H7 (cell line): ENCODE results near the gene JAGN1. TPM values are rescaled to one million over a fixed set of nuclear protein-coding genes. Genes with fewer than 3 reads are reported as not detected.
"Not testable (repeated sequence)": the region's sequence is repeated elsewhere in the genome, so short reads cannot be mapped to it uniquely, and the experiment has no call there.

Experiments used
- DNase-seq: peaks from one replicate; pipeline ENCODE4 v3.0.0; 2012
- H3K27me3 ChIP-seq: 2 replicates; pipeline ENCODE4 v1.6.0; 2011; ENCODE audit warnings: mild to moderate bottlenecking, low read length; ENCODE audit not compliant: control insufficient read depth, insufficient read depth
- H3K36me3 ChIP-seq: replicated peaks from 2 replicates; pipeline ENCODE4 v1.5.1; 2011; ENCODE audit warnings: low read length; ENCODE audit not compliant: control insufficient read depth, insufficient read depth
- H3K4me3 ChIP-seq: 2 replicates; pipeline ENCODE4 v1.5.1; 2011; ENCODE audit warnings: low read depth, mild to moderate bottlenecking, control low read depth, low read length, moderate library complexity; ENCODE audit not compliant: insufficient read depth
- total RNA-seq: library from RNA; depleted of rRNA; stranded (reverse); fragments of >200 nt; shearing (Covaris generic); gene quantifications from 2 replicates; pipeline ENCODE4 v1.2.3, GENCODE V29; 2014

JAGN1 gene
- total RNA-seq, 1 experiment from 2014 or later: 15.1 TPM

- Histone ChIP-seq H3K4me3 (no peak overlapping the region), H3K27me3 (no peaks in the 10 kb centered on the region), H3K36me3 (no peaks in the 10 kb centered on the region)
- DNase-seq: no peak
Observed at GRCh38 chr3:9898467-9899241, 8.2 kb downstream of the JAGN1 start.

GRCh38 chr3:9899289-9899791 lies 8.9 kb downstream of the JAGN1 start:
- no peak for DNase-seq
- H3K36me3 ChIP-seq: no peaks in the 10 kb centered on the region
- H3K4me3 ChIP-seq: no peak overlapping the region
- H3K27me3 ChIP-seq: no peaks in the 10 kb centered on the region

- not testable (repeated sequence) for H3K36me3 ChIP-seq
Observed at GRCh38 chr3:9900965-9901415, 10.6 kb downstream of the JAGN1 start.

GRCh38 chr3:9901967-9902366 lies 11.6 kb downstream of the JAGN1 start:
- no peak overlapping the region for H3K4me3 ChIP-seq
- H3K27me3 ChIP-seq: no peaks in the 10 kb centered on the region
- DNase-seq: no peak
- H3K36me3 ChIP-seq: no peaks in the 10 kb centered on the region; the same call in 1 of the 2 replicates

More at GRCh38 chr3:9900965-9901415, 10.6 kb downstream of the JAGN1 start:
- not testable (repeated sequence) for H3K4me3 ChIP-seq, DNase-seq, H3K27me3 ChIP-seq

- Histone ChIP-seq H3K4me3 (no peak within 1 kb of the TSS), H3K36me3 (no peaks in the 10 kb centered on the region; the same call in 1 of the 2 replicates), H3K27me3 (no peaks in the 10 kb centered on the region)
- DNase-seq: peak; percentile 82
Observed at GRCh38 chr3:9902372-9903237, 12.2 kb downstream of the JAGN1 start, which contains the start of gene IL17RE. Gene IL17RE, plus strand, starts transcription at chr3:9902848. Its CDS starts 85 bp downstream, at chr3:9902933.

- no peak overlapping the region for H3K4me3 ChIP-seq
- no peaks in the 10 kb centered on the region; the same call in 1 of the 2 replicates for H3K36me3 ChIP-seq
- no peaks in the 10 kb centered on the region for H3K27me3 ChIP-seq
- no peak for DNase-seq
Observed at GRCh38 chr3:9903238-9903624, 12.8 kb downstream of the JAGN1 start.

GRCh38 chr3:9903904-9904303 lies 13.5 kb downstream of the JAGN1 start:
- no peak for DNase-seq
- no peaks in the 10 kb centered on the region for H3K27me3 ChIP-seq
- no peaks in the 10 kb centered on the region; the same call in 1 of the 2 replicates for H3K36me3 ChIP-seq
- H3K4me3 ChIP-seq: no peak overlapping the region

GRCh38 chr3:9906480-9906879 lies 16.1 kb downstream of the JAGN1 start:
- Histone ChIP-seq H3K36me3 (no peaks in the 10 kb centered on the region; the same call in 1 of the 2 replicates), H3K4me3 (no peak overlapping the region), H3K27me3 (no peaks in the 10 kb centered on the region)
- DNase-seq: no peak

- Histone ChIP-seq H3K27me3 (no peaks in the 10 kb centered on the region), H3K36me3 (no peaks in the 10 kb centered on the region; the same call in 1 of the 2 replicates), H3K4me3 (no peak overlapping the region)
- DNase-seq: no peak
Observed at GRCh38 chr3:9908286-9908685, 17.9 kb downstream of the JAGN1 start.

GRCh38 chr3:9909221-9910013 lies 19.0 kb downstream of the JAGN1 start:
- Histone ChIP-seq H3K27me3 (no peaks in the 10 kb centered on the region; the same call in 1 of the 2 replicates), H3K4me3 (no peak overlapping the region), H3K36me3 (no peaks in the 10 kb centered on the region; the same call in 1 of the 2 replicates)
- no peak for DNase-seq

GRCh38 chr3:9911863-9912262 lies 21.5 kb downstream of the JAGN1 start:
- Histone ChIP-seq H3K4me3 (no peak overlapping the region), H3K36me3 (no peaks in the 10 kb centered on the region), H3K27me3 (peaks cover 3% of the 10 kb centered on the region)
- DNase-seq: no peak

- Histone ChIP-seq H3K4me3 (no peak overlapping the region), H3K27me3 (peaks cover 3% of the 10 kb centered on the region), H3K36me3 (no peaks in the 10 kb centered on the region)
- no peak for DNase-seq
Observed at GRCh38 chr3:9912294-9912935, 22.0 kb downstream of the JAGN1 start.

- no peak overlapping the region for H3K4me3 ChIP-seq
- H3K27me3 ChIP-seq: peaks cover 3% of the 10 kb centered on the region
- no peaks in the 10 kb centered on the region for H3K36me3 ChIP-seq
- DNase-seq: no peak
Observed at GRCh38 chr3:9913601-9914000, 23.2 kb downstream of the JAGN1 start.
